Right lung (tissue), 5 donors: ENCODE results near the gene PPM1B. TPM values are rescaled to one million over a fixed set of nuclear protein-coding genes. Genes with fewer than 3 reads are reported as not detected.
A peak's percentile ranks its signal among the peaks of the same experiment; 100 is the strongest.
"Not testable (repeated sequence)": the region's sequence is repeated elsewhere in the genome, so short reads cannot be mapped to it uniquely, and the experiment has no call there.

Experiments used
- DNase-seq, 2 donors: peaks; one replicate each; pipeline ENCODE4 v3.0.0-alpha.2; 2013
- polyA plus RNA-seq, 5 donors: library from polyadenylated mRNA; unstranded; fragments of 120-200 nt; gene quantifications; one replicate each; pipeline versions ENCODE4 v1.2.1 to v1.2.3, GENCODE V29; 2013; ENCODE audit warnings: inconsistent platforms in 1 of 5, low replicate concordance in 1 of 5; ENCODE audit not compliant: insufficient read length in 5 of 5, insufficient read depth in 1 of 5

The PPM1B gene
- polyA plus RNA-seq, 5 donors = 41.7 to 60.2 (median 51.4) TPM

DNA sequence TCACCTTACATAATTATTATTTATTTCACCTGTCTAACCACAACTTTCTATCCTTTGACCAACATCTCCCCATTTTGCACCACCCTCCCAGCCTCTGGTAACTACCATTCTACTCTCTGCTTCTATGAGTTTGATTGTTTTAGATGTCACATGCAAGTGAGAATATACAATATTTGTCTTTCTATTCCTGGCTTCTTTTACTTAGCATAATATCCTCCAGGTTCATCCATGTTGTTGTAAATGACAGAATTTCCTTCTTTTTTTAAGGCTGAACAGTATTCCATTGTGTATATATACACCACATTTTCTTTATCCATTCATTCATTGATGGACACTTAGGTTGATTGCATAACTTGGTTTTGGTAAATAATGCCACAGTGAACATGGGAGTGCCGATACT lies 24.0 kb downstream of the PPM1B start:
- no peak for DNase-seq

GRCh38 chr2:44195714-44196113 lies 27.0 kb downstream of the PPM1B start:
- DNase-seq = no peak

- DNase-seq = no peak
Observed at GRCh38 chr2:44197816-44198215, 29.1 kb downstream of the PPM1B start.

- no peak for DNase-seq
Observed at GRCh38 chr2:44200011-44200410, 31.3 kb downstream of the PPM1B start.

GRCh38 chr2:44200759-44201158 lies 32.1 kb downstream of the PPM1B start:
- no peak for DNase-seq

- DNase-seq = no peak
Observed at GRCh38 chr2:44201648-44202165, 33.0 kb downstream of the PPM1B start.

DNA sequence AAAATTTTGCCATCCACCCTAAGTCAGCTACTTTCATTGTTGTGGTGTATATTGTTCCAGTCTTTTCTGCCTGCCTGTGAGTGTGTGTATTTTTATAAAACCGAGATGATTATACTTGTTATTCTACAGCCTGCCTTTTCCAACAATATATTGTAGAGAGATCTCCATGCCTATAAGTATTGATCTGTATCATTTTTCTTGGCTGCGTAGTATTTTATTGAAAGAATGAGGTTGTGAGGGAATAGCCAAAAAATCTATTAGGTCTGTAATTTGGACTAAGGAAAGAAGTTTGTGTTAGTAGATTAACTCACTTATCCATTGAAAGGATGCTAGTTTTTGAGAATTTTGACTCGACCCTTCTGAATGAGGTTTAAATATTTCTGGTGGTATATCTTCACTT lies 34.9 kb downstream of the PPM1B start:
- no peak for DNase-seq

GRCh38 chr2:44205169-44205568 lies 36.5 kb downstream of the PPM1B start:
- DNase-seq = no peak

DNA sequence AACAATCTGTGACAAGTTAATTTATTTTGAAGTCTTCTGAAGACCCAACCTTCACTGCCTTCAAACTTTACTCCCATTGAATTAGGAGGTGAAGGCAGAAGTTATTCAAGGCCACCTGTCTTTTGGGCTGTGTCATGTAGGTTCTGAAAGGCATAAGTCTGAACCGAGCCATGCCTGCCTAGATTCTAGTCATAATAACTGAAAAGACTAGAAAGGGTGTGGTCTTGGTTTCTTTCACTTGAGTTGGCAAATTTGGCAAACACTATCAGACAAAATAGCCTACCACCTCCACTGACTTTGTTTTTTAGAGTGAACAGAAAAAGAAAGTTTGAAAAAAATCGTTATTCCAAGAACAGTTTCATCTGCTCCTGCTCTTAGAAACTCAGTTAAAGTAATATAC lies 38.4 kb downstream of the PPM1B start:
- DNase-seq = no peak

DNA sequence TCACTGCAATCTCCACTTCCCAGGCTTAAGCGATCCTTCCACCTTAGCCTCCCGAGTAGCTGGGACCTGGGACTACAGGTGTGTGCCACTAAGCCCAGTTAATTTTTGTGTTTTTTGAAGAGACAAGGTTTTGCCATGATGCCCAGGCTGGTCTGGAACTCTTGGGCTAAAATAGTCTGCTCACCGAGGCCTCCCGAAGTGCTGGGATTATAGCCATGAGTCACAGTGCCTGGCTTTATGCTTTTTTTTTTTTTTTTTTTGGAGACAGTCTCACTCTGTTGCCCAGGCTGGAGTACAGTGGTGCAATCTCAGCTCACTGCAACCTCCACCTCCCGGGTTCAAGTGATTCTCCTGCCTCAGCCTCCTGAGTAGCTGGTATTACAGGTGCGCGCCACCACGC lies 39.0 kb downstream of the PPM1B start:
- DNase-seq = not testable (repeated sequence)

DNA sequence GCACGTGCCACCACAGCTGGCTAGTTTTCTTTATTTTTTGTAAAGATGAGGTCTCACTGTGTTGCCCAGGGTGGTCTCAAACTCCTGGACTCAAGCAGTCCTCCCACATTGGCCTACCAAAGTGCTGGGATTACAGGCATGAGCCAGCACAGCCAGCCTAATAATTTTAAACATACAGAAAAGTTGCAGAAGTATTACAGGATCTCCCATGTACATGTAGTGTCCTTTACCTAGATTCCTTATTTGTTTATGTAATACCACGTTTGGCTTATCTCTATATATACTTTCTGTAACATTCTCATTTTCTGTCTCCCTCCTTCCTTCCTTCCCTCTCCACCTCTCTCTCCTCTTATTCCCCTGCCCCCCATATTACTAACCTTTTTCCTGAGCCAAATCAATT lies 41.7 kb downstream of the PPM1B start:
- DNase-seq = no peak

- DNase-seq = no peak
Observed at GRCh38 chr2:44211183-44211582, 42.5 kb downstream of the PPM1B start.

DNA sequence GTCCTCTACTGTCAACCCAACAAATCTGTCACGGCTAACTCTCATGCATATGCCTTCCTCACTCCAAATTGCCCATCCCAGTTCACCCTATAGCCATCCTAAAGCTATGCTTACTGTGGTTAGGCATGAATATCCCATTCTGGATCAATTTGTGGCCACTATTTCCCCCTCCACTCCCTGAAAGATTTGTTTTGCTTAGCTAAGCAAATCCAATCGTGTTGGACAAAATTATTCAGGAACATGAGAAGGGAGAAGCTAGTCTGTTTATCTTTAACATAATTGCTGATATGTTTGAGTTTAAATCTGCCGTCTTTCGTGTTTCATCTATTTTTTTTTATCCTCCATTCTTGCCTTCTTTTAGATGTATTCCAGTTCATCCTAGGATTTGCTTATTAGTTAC lies 43.6 kb downstream of the PPM1B start:
- no peak for DNase-seq

GRCh38 chr2:44215827-44216226 lies 47.2 kb downstream of the PPM1B start:
- DNase-seq = no peak

DNA sequence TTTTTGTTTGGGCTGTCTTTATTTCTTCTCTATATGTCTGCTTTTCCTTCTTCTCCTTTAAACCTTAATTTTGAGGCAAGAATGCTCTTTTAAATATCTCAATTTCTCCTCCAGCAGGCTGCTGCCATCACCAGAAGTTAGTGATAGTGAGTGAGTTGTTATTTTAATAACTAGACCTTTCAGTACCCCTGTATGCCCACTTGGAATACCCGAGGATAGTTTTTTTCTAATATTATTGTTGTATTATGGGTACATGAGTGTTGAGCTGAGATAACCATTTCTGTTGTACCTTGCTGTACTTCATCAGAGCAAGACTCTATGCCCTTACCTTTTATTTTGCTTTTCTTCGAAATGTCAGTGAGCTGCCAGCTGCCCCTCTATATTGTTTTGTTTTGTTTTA lies 50.1 kb downstream of the PPM1B start:
- DNase-seq = no peak

- DNase-seq = no peak
Observed at GRCh38 chr2:44226753-44227152, 58.1 kb downstream of the PPM1B start.

GRCh38 chr2:44230378-44230777 lies 61.7 kb downstream of the PPM1B start:
- no peak for DNase-seq

DNA sequence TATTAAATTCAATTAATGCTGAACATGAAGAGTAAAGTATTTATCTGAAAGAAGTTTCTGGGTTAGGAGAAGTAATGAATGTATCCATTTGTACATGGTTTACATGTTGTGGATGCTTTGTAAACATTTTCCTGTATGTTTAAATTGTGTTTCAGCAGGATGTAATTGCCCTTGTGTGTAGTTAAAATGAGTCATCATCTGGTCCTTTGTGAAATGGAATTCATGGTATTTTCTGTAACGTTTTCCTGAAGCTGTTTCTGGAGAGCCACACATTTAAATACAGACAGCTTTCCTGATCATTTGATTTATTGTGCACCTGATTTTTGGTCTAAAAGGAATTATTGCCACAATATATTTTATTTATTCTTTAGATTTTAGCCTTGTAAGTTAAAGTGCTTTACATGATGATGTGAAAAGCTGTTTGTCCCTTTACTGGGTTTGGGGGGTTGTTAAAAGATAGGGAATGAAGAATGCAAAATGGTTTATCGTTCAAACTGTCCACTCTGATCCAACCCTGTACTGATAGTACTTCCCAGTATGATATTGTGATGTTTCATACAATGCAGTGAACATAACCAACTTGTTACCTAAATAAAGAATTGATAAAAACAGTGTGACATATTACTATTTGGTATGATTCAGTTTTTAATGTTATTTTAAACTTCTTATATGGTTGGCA lies 64.9 kb downstream of the PPM1B start:
- no peak for DNase-seq

DNA sequence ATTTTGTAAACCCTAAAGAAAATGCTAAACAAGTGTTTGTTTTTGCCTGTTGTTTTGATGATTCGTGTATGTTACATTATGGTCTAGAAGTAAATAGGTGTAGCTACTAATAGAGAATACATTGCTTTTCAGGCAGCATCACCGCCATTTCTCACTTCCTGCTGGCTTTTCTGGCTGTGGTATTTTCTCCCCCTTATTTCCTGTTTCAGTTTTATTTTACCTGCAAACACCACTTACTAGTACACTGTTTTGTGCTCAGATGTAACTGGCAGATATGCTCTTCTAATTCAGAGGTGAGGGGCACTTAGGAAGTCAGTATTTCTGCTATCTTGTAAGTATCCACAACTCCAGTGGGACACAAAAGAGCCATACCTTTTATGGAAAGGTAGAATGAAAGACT lies 68.5 kb downstream of the PPM1B start:
- DNase-seq = no peak

DNA sequence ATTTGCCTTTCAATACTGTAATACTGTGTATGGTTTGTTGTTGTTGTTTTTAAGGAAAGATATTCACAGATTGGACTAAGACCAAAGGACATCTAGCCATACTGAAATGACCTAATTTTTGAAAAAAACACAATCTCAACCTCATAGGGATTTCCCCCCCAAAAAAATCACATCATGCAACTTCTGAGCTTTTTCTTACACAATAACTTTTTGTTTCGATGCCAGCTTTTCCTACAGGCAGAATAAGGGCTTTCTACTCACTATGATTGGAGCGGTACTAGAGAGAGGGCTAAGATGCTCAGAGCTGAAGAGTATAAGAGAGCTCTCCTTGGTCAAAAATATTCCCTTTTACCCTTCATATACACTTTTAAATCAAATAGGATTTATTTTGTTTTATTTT lies 74.2 kb downstream of the PPM1B start:
- DNase-seq = peak; percentile 14 to 15

- peak; percentile 47 to 62 for DNase-seq
Observed at GRCh38 chr2:44244135-44244871, 75.6 kb downstream of the PPM1B start.

- no peak for DNase-seq
Observed at GRCh38 chr2:44245083-44245861, 76.6 kb downstream of the PPM1B start.

- no peak for DNase-seq
Observed at GRCh38 chr2:44246436-44246835, 77.8 kb downstream of the PPM1B start.
